SIG-M5 (cell line): ENCODE results near the gene EFCC1.
"Not testable (repeated sequence)": the region's sequence is repeated elsewhere in the genome, so short reads cannot be mapped to it uniquely, and the experiment has no call there.

ENCODE experiments used
- DNase-seq: peaks from one replicate; lab custom pipeline; 2025; lab: John Stamatoyannopoulos, UW

The EFCC1 gene

DNA sequence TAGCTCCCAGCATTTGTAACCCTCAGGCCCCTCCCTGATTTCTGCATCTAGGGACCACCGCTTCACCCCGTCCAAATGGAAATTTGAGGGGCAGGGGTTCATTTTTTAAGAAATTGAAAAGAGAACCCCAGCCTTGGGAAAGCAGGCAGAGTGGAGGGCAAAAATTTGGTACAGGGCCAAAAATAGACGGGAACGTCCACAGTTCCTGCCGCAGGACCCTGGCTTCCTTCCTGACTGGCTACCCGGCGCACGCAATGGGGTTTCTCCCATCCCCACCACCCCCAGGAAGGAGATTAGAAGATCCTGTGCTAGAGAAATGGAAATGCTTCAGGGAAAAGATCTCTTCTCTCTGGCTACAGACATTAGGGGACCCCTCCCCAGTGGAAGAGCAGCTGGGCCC lies 80.4 kb downstream of the EFCC1 start:
- no peak for DNase-seq

DNA sequence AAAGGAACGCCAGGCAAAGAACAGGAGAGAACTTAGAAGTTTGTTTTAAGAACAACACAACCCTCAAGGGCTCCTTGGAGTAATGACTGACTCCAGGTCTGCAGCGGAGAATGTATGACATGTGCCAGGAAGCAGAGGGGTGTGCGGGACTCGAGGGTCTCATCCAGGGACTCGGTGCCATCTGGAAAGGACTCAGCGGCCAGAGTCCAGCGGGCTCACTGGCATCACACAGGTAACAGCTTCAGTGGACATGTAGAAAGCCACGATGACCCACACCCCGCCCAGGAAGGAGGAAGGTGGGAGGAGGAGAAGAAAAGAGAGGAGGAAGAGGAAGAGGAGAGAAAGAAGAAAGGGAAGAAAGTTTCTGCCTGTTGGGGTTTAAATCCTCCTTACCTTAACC lies 80.9 kb downstream of the EFCC1 start:
- DNase-seq: no peak

DNA sequence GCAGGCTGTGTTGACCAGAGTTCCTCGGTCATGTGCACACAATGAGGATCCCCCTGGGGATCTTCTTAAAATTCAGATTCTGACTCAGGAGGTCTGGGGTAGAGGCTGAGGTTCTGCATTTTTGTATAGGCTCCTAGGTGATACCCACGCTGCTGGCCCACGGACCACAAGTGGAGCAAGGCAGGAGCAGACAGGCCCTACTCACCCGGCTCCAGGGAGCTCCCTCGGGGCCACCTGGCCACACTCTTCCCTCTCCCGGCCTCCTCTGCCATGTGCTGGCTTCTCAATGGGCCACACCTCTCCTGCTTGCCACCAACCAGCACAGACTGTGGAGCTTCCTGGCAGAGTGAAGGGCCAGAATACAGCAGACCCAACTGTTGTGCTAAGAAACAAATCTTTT lies 83.4 kb downstream of the EFCC1 start:
- no peak for DNase-seq

DNA sequence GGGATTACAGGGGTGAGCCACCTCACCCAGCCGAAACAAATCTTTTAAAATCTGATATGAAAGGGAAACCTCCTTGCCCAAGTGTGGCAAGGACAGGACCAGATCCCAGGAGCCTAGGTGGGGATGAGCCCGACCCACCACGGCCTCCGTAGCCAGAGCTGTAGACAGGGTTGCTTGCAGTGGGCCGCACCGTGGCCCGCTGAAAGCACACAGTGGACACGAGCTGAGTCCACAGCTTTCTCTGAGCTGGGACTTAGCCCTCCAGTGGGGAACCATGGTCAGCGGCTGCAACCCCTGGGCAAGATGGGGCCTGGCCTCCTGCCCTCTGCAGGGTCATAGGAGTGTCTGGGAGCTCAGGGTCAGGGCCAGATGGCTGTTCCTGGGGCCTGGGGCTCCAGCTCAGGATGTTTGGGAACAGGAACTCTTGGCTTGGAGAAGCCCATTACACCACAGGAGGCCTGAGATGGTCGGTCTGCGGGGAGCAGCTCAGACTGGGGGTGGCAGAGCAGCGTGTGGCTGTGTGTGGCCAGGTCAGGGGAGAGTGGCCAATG lies 84.1 kb downstream of the EFCC1 start:
- DNase-seq: no peak

- no peak for DNase-seq
Measured at GRCh38 chr3:129085818-129086217, 84.7 kb downstream of the EFCC1 start.

GRCh38 chr3:129087138-129087702 lies 86.1 kb downstream of the EFCC1 start:
- DNase-seq: no peak

GRCh38 chr3:129087904-129088303 lies 86.8 kb downstream of the EFCC1 start:
- not testable (repeated sequence) for DNase-seq

DNA sequence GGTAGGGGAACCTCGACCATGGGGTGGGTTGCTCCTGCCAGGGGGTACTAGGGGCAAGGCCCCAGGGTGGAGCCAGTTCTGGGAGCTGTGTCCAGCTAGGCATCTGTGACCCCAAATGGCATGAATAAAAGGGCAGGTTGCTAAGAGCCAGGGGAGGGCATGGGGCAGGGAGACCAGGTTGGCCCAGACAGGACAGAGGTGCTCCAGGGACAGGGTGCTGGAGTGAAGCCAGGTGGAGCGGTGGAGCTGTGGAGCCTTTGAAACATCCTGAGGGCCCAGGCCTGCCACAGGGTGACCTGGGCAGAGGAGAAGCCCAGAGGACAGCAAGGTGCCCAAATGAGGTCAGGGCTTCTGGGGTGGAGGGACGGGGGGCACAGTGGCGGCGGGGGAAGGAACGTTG lies 87.2 kb downstream of the EFCC1 start:
- not testable (repeated sequence) for DNase-seq
